NCI-H2227 (cell line): ENCODE results near the gene RDH14.

Experiments
- DNase-seq: peaks from one replicate; lab custom pipeline; 2025; ENCODE audit not compliant: unreplicated experiment; lab: John Stamatoyannopoulos, UW

RDH14 gene

DNA sequence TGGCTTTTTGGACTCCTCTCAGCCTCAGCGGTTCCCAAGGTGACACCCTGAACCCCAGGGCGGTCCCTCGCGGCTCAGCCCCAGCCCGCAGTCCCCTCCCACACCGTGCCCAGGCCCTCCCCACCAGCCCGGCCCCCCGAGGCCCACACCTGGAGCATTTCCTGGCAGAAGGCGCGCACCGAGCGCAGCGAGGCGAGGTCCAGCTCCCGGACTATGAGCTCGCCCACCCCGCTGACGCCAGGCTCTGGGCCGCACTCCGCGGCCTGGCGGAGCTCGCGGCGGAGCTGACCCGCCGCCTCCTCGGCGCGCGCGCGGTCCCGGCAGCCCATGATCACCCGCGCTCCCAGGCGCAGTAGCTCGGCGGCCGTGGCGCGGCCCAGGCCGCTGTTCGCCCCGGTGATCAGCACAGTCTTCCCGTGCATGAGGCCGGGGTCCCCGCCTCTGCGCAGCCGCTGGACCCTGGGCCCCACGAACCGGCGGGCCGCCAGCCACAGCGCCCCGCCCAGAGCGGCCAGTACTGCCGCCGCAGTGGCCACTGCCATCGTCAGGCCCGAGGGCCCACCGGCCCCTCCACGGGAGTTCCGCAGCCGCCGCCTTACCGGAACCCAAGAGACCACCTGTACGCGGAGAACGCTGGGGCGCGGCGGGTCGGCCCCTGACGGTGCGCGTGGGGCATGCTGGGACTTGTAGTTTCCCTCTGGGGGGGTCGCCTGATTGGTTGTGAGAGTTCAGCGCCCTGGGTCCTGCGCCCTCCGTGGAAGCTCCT, at the start of gene RDH14:
Gene RDH14, minus strand, starts transcription at position 623 of the 766 bp plus-strand sequence. Its CDS starts 81 bp downstream, at position 542.
- DNase-seq, result peak; percentile 94

GRCh38 chr2:18610090-18610489, 49.6 kb upstream of the RDH14 start:
- DNase-seq, result no peak

- no peak for DNase-seq
Observed at GRCh38 chr2:18605115-18605514, 44.7 kb upstream of the RDH14 start.

- no peak for DNase-seq
Observed at GRCh38 chr2:18604531-18604885, 44.1 kb upstream of the RDH14 start.

DNA sequence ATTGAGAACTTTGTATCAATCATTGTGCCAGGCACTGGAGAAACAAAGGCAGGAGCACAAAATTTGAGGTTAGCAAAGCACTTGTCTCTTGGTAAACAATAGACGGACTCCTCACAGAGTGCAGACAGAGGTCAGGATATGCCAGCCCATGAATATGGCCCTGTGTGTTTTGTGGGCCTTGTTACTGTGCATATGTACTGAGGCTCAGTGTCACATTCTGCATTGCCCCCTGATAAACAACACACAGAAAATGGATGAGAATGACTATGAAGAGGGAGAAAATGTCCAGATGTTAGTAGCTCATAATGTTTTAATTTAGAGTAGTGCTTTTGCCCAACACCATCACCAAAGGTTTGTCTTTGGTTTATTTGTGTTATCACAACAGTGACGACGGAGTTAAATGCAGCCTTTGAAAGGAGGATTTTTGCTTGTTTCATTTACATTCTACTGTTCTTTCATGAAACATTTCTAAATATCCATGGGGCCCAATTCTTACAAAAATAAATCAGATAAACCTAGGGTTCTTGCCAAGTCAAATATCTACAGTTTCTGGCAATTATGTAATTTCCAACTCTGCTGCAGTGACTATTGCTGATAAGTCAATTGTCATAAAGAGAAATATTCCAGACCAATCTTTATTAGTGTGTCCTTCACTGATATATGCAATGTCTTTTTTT, 43.5 kb upstream of the RDH14 start:
- no peak for DNase-seq

DNA sequence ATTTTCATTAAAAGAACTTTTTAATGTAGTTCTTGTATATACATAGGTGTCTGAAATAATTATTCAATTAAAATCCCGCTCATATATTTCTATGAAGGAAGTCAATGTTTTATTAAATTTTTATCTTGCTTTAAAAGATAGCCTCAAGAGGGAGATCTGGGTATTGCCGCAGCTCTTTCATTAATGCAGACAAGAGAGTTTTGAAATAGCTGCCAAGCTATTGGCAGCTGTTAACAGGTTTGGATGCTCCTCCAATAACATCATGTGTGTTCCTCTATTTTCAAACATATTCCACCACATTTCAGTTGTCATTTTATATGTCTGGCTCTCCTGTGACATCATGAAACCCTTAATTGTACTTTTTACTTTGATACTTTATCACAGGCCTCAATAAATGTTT, 41.8 kb upstream of the RDH14 start:
- no peak for DNase-seq

DNA sequence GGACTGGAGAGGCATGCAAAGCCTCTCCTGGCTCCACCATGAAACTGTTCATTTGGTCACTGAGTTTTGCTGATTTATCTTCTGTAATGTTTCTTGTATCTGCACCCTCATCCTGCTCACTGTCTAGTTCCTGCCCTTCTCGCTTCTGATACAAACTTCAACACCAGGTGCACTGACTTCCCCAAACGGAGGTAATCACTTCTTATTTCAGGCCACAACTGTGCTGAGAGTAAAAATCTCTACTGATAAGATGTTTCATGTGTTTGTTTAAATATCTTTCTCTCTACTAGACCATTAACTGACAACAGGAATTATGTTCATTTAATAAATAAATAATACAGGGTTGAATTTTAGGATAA, 39.8 kb upstream of the RDH14 start:
- no peak for DNase-seq

- DNase-seq, result no peak
Observed at GRCh38 chr2:18599509-18600254, 39.2 kb upstream of the RDH14 start.

GRCh38 chr2:18598848-18599484, 38.5 kb upstream of the RDH14 start:
- DNase-seq, result no peak

DNA sequence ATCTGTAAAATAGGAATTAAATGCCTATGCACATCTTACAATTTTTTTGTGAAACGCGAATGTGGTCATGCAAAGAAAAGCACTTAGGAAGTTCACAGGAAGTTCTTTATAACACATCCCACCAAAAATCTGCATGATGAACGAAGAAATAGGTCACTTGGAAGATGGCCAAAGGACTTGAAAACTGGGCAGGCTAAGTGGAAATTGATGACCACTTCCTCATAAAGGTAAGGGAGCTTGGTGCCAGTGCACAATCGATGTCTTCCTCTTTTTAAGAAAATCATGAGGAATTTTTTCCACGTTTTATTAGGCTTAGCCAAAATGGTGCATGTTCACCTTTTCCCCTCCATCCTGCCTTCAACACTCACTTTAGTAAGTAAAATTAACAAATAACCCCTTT, 37.2 kb upstream of the RDH14 start:
- no peak for DNase-seq

DNA sequence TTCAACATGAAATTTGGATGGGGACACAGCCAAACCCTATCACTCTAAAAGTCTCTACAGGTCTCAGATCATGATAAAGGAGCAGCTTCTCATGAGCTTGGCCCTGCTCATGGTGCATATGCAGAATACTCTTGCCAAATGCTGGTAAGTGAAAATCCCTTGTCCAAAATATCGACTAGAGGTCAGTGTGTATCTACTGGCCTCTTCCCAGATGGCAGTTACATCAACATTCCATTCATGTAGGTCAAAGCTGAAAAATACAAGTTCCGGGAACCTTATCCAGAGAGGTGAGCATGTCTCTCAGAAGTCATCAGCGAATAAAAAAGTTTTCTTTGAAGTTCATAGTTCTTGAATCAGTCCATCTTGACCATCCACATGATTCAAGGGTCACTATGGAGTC, 36.5 kb upstream of the RDH14 start:
- DNase-seq, result no peak

DNA sequence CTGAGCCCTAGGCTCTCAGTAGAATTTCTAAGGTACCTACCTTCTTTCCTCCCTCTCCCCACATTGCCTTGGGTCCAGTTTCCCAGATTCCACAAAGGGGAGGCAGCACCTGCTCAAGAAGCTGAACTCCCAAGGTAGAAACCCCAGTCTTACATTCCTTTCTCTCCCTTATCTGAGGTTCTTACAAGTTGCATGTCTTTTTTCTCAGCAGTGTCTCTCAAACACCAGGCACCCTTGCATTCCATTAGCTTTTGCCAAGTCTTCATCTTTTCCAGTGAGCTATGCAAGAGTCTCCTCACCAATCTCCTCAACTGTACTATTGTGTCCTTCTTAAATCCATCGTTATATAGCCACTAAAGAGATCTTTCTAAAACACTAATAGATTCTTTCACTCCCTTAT, 33.0 kb upstream of the RDH14 start:
- no peak for DNase-seq

DNA sequence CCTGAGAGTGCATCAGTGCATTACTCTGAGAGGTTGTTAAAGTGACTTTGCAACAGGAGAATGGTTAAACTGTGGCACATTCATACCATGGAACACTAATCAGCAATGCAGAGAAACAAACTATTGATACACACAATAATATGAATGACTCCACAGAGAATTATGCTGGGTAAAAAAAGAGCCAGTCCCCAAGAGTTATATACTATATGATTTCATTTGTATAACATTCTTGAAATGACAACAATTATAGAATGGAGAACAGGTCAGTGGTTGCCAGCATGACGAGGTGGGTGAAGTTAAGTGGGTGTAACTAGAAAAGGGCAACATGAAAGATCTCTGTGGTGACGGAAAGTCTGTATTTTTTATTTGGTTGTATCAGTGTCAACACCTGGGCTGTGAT, 31.9 kb upstream of the RDH14 start:
- no peak for DNase-seq

DNA sequence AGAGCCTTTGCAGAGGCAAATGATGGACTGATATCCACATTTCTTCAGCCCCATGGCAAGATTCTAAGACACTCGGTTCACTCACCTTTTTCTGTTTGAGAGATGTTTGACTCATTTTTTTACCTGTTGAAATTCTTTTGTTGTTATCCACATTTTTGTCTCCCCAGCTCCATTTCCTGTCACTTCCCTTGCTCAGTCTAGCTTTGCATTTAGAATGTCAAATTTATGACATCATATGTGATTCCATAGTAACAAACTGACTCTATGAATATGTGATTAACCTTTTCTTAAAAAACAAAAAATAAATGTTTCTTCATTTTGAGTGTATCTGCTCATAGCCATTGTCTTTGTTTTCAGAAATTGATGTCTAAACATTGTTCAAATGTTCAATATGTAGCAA, 28.9 kb upstream of the RDH14 start, which contains the start of gene NT5C1B:
Gene NT5C1B, minus strand, starts transcription at position 216 of the 400 bp plus-strand sequence. Its CDS starts 101 bp downstream, at position 115.
- DNase-seq, result no peak

DNA sequence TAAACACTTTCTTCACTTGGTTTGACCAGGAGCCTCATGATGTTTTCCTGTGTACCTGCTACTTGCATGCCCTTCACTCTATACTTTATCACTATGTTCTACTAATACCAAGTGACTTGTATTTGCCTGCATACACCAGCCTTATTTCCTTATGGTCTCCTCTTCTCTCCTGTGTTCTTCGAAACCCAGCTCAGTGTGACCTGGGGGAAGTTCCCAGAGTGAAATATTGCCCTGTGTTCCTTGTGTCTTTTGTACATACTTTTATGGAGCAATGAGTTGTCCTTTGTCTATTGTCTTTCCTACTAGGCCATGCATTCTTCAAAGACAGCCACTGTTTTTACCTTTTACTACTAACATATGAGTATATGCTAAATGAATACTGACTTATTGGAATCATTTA, 28.3 kb upstream of the RDH14 start:
- DNase-seq, result no peak

GRCh38 chr2:18588049-18588448, 27.6 kb upstream of the RDH14 start:
- DNase-seq, result no peak

DNA sequence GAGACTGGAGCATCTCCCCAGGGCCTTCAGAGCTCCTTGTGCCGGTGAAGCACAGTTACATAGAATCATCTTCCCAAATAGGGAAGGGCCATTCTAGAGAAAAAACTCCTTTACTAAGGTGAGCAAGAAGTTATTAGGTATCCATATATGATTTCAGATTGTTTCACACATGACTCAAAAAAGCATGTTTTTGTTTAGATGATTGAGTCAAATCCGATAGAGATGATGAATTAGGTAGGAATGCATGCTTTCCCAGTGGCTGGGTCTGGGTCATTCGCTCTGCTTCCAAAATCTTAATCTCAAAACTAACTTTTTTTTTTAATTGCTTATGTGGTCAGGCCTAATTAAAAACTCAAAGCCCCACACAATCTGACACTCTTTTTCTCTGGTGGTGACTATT, 25.1 kb upstream of the RDH14 start:
- no peak for DNase-seq

DNA sequence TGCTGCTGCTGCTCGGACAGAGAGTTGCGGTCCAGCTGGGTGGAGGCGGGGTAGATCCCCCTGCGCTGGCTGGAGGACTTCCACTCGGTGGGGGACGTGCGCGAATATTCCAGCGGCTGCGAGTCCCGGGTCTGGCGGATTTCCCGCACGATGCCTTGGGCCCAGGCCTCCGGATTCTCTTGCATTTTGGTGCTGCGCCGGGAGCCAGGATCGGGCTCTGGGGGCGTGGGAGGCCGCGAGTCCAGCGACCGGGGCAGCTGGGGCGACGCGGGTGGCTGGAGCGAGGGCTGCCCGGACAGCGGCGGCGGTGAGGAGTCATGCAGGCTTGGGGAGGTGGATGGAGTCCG, 24.1 kb upstream of the RDH14 start:
- no peak for DNase-seq

GRCh38 chr2:18583905-18584607, 23.6 kb upstream of the RDH14 start:
- no peak for DNase-seq

- DNase-seq, result no peak
Observed at GRCh38 chr2:18580606-18581005, 20.2 kb upstream of the RDH14 start.

GRCh38 chr2:18578033-18578432, 17.6 kb upstream of the RDH14 start:
- DNase-seq, result no peak
